ENCODE results near the gene AADACL2.
"Not testable (repeated sequence)": the region's sequence is repeated elsewhere in the genome, so short reads cannot be mapped to it uniquely, and the experiment has no call there.

The AADACL2 gene

GRCh38 chr3:151766454-151766853 lies 32.7 kb downstream of the AADACL2 start:
- DNase-seq (ENCODE audit: low read depth): no peak

DNA sequence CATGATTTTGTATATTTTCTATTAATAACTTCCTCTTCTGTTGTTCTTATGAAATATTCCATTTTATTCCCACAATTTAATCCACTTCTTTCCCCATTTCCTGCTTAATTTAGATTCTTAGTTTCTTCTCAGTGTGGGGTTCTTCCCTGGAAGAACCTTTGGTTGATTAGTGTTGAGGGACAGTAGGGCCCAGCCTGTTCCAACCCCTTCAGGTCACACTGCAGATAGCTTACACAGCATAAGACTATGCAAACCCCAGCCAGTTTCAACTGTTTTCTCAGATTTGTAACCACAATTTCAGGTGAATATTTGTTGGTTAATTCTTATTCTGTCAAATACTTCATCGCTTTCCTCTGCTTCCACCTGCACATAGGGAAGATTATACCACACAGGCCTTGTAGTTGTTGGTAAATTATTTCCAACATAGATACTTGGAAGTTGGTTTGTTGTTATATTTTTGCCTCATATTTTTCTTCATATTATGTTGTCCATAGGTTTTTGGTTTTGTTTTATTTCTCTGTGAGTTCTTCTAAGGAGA lies 34.7 kb downstream of the AADACL2 start:
- no peak for DNase-seq (ENCODE audit: low read depth)

- DNase-seq (ENCODE audit: low read depth): no peak
Observed at GRCh38 chr3:151769175-151769574, 35.4 kb downstream of the AADACL2 start.

GRCh38 chr3:151770956-151771355 lies 37.2 kb downstream of the AADACL2 start:
- no peak for DNase-seq (ENCODE audit: low read depth)

DNA sequence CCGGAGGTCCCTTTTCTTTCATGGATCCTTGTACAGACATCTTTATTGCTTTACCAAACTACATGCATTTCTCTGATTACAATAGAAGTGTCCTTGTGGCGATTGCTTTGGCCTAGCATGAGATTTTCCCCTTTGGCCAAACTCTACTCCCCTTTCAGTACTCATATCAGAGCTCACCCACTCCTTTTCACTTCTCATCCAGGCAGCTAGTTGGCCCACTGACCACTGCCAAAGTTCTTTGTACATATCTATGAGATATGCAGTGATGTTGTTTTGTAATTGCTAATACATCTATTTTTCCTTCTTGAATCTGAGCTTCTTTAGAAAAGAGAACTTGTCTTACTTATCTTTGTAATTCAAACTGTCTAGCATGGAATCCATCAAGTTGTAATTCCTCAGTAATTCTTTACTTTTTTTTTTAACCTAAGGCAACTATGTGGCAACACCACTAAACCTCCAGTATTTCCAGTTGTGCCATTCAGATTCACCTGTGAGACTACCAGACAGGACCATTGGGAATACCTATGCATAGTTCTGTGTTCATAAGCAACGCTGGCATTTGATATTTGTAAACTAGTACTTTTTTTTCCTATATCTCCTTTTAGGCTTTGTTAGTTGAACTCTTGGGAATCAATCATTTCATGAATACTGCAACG lies 39.2 kb downstream of the AADACL2 start:
- DNase-seq (ENCODE audit: low read depth): no peak

DNA sequence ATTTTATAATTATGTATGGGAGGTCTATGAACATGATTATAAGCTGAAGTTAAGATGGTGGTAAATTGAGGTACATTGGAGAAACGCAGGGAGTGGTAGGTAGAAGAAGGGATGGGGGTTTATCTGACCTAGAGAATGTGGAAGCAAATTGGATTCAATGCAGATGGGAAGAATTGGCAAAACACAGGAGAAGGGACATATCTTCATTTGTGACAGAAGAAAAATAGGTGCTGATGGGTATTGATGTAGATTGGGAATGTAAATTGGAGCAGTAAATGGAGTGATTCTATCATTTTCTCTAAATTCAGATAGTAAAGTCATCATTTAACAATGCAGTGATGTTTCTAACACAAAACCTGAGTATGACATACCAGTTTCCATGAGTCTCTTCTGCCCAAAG lies 40.5 kb downstream of the AADACL2 start:
- no peak for DNase-seq (ENCODE audit: low read depth)

- no peak for DNase-seq (ENCODE audit: low read depth)
Observed at GRCh38 chr3:151774910-151775309, 41.2 kb downstream of the AADACL2 start.

DNA sequence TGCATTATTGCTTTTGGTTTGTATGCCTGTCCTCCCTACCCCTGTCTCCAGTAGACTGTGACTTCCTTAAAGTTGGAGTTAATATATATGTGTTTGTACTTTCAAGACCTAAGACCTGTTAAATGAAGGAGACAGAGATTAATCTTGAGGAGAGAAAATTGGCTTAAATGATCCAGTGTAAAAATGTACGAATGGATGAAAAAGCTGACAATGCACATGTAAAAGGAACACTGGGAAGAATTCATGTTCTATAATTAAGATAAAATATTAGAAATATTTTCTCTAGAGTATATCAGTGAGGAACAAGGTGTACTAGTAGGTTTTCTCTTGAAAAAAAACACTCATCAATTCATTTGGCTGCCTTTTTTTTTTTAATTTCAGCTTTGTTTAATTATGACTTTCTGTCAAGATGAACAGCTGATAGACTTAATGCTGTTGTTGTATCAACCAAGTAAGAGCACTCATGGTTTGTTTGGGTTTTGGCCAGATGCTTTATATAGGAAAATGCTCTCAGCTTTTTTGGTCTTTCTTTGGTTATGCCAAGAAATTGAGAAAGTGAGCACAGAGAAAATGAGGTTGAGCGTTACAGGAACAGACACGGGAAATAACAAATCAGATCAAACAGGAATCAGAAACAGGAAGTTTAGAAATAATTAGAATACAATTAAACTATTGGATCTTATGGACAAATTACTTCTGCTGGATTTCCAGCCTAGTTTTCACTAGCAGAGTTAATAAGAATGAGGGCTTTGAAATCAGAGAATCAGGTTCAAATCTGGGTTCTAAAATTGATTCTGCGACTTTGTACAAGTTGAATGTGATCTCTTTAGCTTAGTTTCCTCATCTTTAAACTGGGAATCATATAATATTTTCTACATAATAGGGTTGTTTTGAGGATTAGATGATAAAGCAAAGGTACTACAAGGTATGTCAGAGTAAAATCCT lies 41.9 kb downstream of the AADACL2 start:
- DNase-seq (ENCODE audit: low read depth): no peak

GRCh38 chr3:151776259-151776740 lies 42.6 kb downstream of the AADACL2 start:
- no peak for DNase-seq (ENCODE audit: low read depth)

GRCh38 chr3:151777880-151778279 lies 44.2 kb downstream of the AADACL2 start:
- no peak for DNase-seq (ENCODE audit: low read depth)

DNA sequence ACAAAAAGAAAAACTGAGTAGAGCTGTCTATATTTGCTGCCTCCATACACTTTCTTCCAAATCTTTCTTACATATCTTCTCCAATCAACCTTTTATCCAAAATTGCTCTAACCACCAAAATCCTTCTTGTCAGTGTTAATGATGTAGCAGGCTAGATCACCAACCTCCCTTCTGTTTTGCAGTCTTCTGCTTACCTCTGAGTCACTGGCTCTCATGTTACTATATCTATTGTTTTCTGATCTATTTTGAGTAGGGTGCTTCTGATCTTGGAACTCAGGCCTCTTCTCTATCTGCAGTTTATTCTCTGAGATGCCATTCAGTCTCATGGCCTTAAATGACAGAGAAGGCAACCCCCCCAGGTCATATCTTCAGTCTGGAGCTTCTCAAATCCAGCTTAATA lies 53.9 kb downstream of the AADACL2 start:
- DNase-seq (ENCODE audit: low read depth): no peak

- DNase-seq (ENCODE audit: low read depth): no peak
Observed at GRCh38 chr3:151788401-151788800, 54.7 kb downstream of the AADACL2 start.

DNA sequence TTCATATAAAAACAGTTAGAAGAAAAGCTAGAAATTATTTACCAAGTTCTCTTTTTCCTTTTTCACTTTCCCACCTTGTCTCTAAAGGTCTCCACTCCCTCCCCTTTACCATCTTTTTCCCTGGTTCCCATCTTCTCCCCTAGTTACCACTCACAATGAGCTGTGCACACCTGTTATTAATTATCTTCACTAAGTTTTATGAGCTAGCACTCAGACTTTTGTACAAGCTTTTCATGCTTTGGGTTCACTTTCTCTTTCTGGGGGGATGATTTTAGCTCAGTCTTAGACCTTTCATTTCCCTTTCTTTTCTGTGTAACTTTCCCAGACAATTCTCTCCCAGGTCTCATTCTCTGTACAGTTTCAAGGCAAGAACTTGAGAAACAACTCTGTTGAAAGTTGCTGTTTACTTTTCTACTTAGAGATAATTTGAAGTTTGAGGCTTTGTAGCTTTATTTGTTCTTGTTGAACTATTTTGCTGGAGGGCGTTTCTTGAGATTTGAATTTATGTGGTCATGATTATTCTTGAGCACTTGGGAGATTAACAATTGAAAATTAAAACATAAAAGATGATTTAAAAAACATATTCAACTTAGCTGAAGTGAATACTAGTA lies 56.2 kb downstream of the AADACL2 start:
- no peak for DNase-seq (ENCODE audit: low read depth)

- not testable (repeated sequence) for DNase-seq (ENCODE audit: low read depth)
Observed at GRCh38 chr3:151790763-151791162, 57.0 kb downstream of the AADACL2 start.

- DNase-seq (ENCODE audit: low read depth): no peak
Observed at GRCh38 chr3:151792411-151792810, 58.7 kb downstream of the AADACL2 start.

DNA sequence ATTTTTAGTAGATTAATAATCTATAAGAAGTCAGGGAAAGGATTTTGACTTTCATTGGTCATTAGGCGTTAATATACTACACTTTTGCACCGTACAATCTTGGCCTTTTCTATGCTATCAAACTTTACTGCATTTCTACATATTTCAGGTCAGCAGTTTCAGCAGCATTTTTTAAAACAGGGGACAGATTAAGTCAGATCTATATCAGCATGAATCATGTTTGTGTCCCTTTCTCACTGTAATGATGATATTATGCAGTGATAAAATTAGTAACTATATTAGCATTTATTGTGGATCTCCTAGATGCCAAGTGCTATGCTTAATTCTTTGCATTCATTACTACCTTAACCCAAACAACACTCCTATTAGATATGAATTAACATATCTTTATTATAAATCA lies 59.9 kb downstream of the AADACL2 start:
- DNase-seq (ENCODE audit: low read depth): no peak

GRCh38 chr3:151794080-151794479 lies 60.4 kb downstream of the AADACL2 start:
- DNase-seq (ENCODE audit: low read depth): no peak

GRCh38 chr3:151795276-151795675 lies 61.5 kb downstream of the AADACL2 start:
- DNase-seq (ENCODE audit: low read depth): no peak

DNA sequence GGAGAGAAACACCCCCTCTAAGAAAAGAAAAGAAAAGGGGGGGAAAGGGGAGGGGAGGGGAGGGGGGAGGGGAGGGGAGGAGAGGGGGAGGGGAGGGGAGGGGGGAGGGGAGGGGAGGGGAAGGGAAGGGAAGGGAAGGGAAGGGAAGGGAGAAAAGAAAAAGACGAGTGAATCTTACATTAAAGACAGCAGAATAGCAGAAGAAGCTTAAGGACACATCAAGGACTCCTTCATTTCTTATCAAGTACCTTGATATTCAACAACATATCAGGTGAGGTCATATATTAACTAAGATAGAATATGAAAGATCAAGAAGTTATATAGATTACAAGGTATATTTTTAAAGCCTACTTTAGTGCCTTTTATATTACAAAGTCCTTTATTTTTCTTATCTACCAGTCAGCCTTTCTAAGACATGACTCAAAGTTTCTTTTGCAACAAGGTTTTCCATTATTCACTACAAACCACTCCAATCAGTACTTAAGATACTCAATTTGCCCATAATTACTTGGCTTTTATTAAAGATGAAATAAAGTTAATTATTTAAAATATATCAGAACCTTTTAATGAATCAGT lies 62.5 kb downstream of the AADACL2 start:
- DNase-seq (ENCODE audit: low read depth): no peak

DNA sequence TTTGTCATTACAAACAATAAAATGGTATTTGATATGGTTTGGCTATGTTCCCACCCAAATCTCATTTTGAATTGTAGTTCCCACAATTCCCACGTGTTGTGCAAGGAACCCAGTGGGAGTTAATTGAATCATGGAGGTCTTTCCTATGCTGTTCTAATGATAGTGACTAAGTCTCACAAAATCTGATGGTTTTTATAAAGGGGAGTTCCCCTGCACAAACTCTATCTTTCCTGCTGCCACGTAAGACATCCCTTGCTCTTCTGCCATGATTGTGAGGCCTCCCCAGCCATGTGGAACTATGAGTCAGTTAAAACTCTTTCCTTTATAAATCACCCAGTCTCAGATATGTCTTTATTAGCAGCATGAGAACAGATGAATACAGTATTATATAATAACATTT lies 64.7 kb downstream of the AADACL2 start:
- DNase-seq (ENCODE audit: low read depth): no peak

- DNase-seq (ENCODE audit: low read depth): no peak
Observed at GRCh38 chr3:151800431-151800830, 66.7 kb downstream of the AADACL2 start.

DNA sequence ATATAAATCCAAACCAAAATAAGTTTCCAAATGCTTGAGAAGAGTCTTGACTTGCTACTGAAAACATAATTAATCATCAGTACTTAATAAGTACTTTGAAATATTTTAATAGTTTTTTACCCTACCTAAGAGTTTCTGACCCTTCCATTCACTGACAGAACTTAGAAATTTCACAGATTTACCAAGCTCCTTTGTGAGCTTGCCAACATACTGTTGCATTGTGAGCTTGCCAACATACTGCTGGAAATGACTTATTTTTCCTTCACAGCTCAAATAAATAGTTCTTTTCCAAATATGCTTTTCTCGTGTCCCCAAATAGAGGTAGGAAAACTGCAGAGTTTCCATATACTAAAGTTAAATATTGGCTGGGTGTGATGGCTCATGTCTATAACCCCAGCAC lies 70.5 kb downstream of the AADACL2 start:
- no peak for DNase-seq (ENCODE audit: low read depth)
